Stimulated activated naive CD8-positive, alpha-beta T cell treated with anti-CD3 and anti-CD28 coated beads, Interleukin-15, Interleukin-2, amounts not matched to agents 100 ng/mL and 50 ng/mL, for 24 hours (primary cell): ENCODE measurements around the gene ZNF423.

Source experiments
- H3K27ac Mint-ChIP-seq: one replicate; pipeline ENCODE4 v1.8.0; 2021; ENCODE audit warnings: mild to moderate bottlenecking, mixed read lengths
- H3K27me3 Mint-ChIP-seq: one replicate; pipeline ENCODE4 v1.8.0; 2021; ENCODE audit warnings: mixed read lengths
- H3K36me3 Mint-ChIP-seq: one replicate; pipeline ENCODE4 v1.8.0; 2021; ENCODE audit warnings: low read depth, mixed read lengths
- H3K4me1 Mint-ChIP-seq: one replicate; pipeline ENCODE4 v1.8.0; 2021; ENCODE audit warnings: low read depth, mixed read lengths
- H3K4me3 Mint-ChIP-seq: one replicate; pipeline ENCODE4 v1.8.0; 2021; ENCODE audit warnings: mild to moderate bottlenecking, mixed read lengths
- H3K9me3 Mint-ChIP-seq: one replicate; pipeline ENCODE4 v1.8.0; 2021; ENCODE audit warnings: mixed read lengths

The ZNF423 gene

GRCh38 chr16:49498666-49499413 is 357.1 kb downstream of the ZNF423 start:
- Mint-ChIP-seq H3K9me3 (no peaks in the 10 kb centered on the region), H3K27ac (no peak overlapping the region), H3K4me3 (no peak overlapping the region), H3K36me3 (no peaks in the 10 kb centered on the region), H3K27me3 (no peaks in the 10 kb centered on the region), H3K4me1 (no peaks in the 10 kb centered on the region)

- H3K27me3 Mint-ChIP-seq: no peaks in the 10 kb centered on the region
- H3K27ac Mint-ChIP-seq: no peak overlapping the region
- H3K36me3 Mint-ChIP-seq: no peaks in the 10 kb centered on the region
- no peaks in the 10 kb centered on the region for H3K9me3 Mint-ChIP-seq
- no peak overlapping the region for H3K4me3 Mint-ChIP-seq
- no peaks in the 10 kb centered on the region for H3K4me1 Mint-ChIP-seq
Measured at GRCh38 chr16:49498264-49498663, 357.6 kb downstream of the ZNF423 start.

- Mint-ChIP-seq H3K9me3 (no peaks in the 10 kb centered on the region), H3K27ac (no peak overlapping the region), H3K4me1 (no peaks in the 10 kb centered on the region), H3K27me3 (no peaks in the 10 kb centered on the region), H3K36me3 (no peaks in the 10 kb centered on the region), H3K4me3 (no peak overlapping the region)
Measured at GRCh38 chr16:49497466-49497865, 358.4 kb downstream of the ZNF423 start.

- Mint-ChIP-seq H3K4me3 (no peak overlapping the region), H3K27me3 (no peaks in the 10 kb centered on the region), H3K4me1 (no peaks in the 10 kb centered on the region), H3K27ac (no peak overlapping the region), H3K36me3 (no peaks in the 10 kb centered on the region), H3K9me3 (no peaks in the 10 kb centered on the region)
Measured at GRCh38 chr16:49496656-49497055, 359.3 kb downstream of the ZNF423 start.

- Mint-ChIP-seq H3K27me3 (peaks cover 3% of the 10 kb centered on the region), H3K27ac (no peak overlapping the region), H3K36me3 (no peaks in the 10 kb centered on the region), H3K4me3 (no peak overlapping the region), H3K4me1 (no peaks in the 10 kb centered on the region), H3K9me3 (no peaks in the 10 kb centered on the region)
Measured at GRCh38 chr16:49495596-49496355, 360.1 kb downstream of the ZNF423 start.

- no peak overlapping the region for H3K4me3 Mint-ChIP-seq
- H3K27ac Mint-ChIP-seq: no peak overlapping the region
- no peaks in the 10 kb centered on the region for H3K36me3 Mint-ChIP-seq
- H3K27me3 Mint-ChIP-seq: peaks cover 3% of the 10 kb centered on the region
- no peaks in the 10 kb centered on the region for H3K4me1 Mint-ChIP-seq
- H3K9me3 Mint-ChIP-seq: no peaks in the 10 kb centered on the region
Measured at GRCh38 chr16:49494891-49495566, 360.9 kb downstream of the ZNF423 start.

GRCh38 chr16:49494474-49494873 is 361.4 kb downstream of the ZNF423 start:
- H3K27me3 Mint-ChIP-seq: peaks cover 3% of the 10 kb centered on the region
- no peak overlapping the region for H3K4me3 Mint-ChIP-seq
- H3K27ac Mint-ChIP-seq: no peak overlapping the region
- H3K9me3 Mint-ChIP-seq: no peaks in the 10 kb centered on the region
- no peaks in the 10 kb centered on the region for H3K36me3 Mint-ChIP-seq
- H3K4me1 Mint-ChIP-seq: no peaks in the 10 kb centered on the region

- Mint-ChIP-seq H3K4me1 (no peaks in the 10 kb centered on the region), H3K27ac (no peak overlapping the region), H3K36me3 (no peaks in the 10 kb centered on the region), H3K9me3 (no peaks in the 10 kb centered on the region), H3K4me3 (no peak overlapping the region), H3K27me3 (peaks cover 3% of the 10 kb centered on the region)
Measured at GRCh38 chr16:49493836-49494235, 362.1 kb downstream of the ZNF423 start.

GRCh38 chr16:49492896-49493626 is 362.9 kb downstream of the ZNF423 start:
- no peaks in the 10 kb centered on the region for H3K4me1 Mint-ChIP-seq
- H3K4me3 Mint-ChIP-seq: no peak overlapping the region
- H3K36me3 Mint-ChIP-seq: no peaks in the 10 kb centered on the region
- no peaks in the 10 kb centered on the region for H3K9me3 Mint-ChIP-seq
- no peak overlapping the region for H3K27ac Mint-ChIP-seq
- H3K27me3 Mint-ChIP-seq: peaks cover 3% of the 10 kb centered on the region

- Mint-ChIP-seq H3K9me3 (no peaks in the 10 kb centered on the region), H3K27ac (no peak overlapping the region), H3K4me3 (no peak overlapping the region), H3K27me3 (peaks cover 3% of the 10 kb centered on the region), H3K4me1 (no peaks in the 10 kb centered on the region), H3K36me3 (no peaks in the 10 kb centered on the region)
Measured at GRCh38 chr16:49491771-49492761, 363.8 kb downstream of the ZNF423 start.

- no peaks in the 10 kb centered on the region for H3K9me3 Mint-ChIP-seq
- no peaks in the 10 kb centered on the region for H3K36me3 Mint-ChIP-seq
- H3K27ac Mint-ChIP-seq: no peak overlapping the region
- H3K4me3 Mint-ChIP-seq: no peak overlapping the region
- H3K4me1 Mint-ChIP-seq: no peaks in the 10 kb centered on the region
- H3K27me3 Mint-ChIP-seq: peaks cover 3% of the 10 kb centered on the region
Measured at GRCh38 chr16:49491106-49491670, 364.7 kb downstream of the ZNF423 start.

GRCh38 chr16:49490321-49490705 is 365.6 kb downstream of the ZNF423 start:
- peaks cover 3% of the 10 kb centered on the region for H3K27me3 Mint-ChIP-seq
- H3K9me3 Mint-ChIP-seq: no peaks in the 10 kb centered on the region
- no peak overlapping the region for H3K4me3 Mint-ChIP-seq
- no peak overlapping the region for H3K27ac Mint-ChIP-seq
- no peaks in the 10 kb centered on the region for H3K4me1 Mint-ChIP-seq
- no peaks in the 10 kb centered on the region for H3K36me3 Mint-ChIP-seq

- Mint-ChIP-seq H3K27ac (no peak overlapping the region), H3K9me3 (no peaks in the 10 kb centered on the region), H3K27me3 (peaks cover 3% of the 10 kb centered on the region), H3K4me1 (no peaks in the 10 kb centered on the region), H3K36me3 (no peaks in the 10 kb centered on the region), H3K4me3 (no peak overlapping the region)
Measured at GRCh38 chr16:49489686-49490320, 366.1 kb downstream of the ZNF423 start.
